Measurements from ENCODE around the gene DPP4.

DNA sequence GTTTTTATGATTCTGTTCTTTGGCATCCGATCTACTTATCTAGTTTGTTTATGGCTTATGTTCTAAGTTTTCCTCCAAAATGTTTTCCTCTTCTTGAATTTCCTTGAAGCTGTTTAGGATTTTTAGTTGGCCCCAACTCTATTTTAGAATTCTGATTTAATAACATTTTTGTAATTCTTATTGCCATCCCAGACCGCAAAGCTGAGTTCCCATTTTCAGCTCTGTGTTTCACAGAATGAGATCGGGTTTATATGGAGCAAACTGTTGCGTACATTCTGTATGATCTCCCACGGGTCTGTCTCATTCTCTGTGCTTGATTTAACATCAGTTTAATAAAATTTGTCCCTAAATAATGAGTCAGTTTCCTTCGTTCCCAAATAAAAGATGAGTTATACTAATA lies 59.3 kb downstream of the DPP4 start:
- no peak for TF ChIP-seq CHD1 (IDR thresholded peaks at IDR 0.05; ENCODE audit: low read depth, low read length)
- TF ChIP-seq, protein P1, sequence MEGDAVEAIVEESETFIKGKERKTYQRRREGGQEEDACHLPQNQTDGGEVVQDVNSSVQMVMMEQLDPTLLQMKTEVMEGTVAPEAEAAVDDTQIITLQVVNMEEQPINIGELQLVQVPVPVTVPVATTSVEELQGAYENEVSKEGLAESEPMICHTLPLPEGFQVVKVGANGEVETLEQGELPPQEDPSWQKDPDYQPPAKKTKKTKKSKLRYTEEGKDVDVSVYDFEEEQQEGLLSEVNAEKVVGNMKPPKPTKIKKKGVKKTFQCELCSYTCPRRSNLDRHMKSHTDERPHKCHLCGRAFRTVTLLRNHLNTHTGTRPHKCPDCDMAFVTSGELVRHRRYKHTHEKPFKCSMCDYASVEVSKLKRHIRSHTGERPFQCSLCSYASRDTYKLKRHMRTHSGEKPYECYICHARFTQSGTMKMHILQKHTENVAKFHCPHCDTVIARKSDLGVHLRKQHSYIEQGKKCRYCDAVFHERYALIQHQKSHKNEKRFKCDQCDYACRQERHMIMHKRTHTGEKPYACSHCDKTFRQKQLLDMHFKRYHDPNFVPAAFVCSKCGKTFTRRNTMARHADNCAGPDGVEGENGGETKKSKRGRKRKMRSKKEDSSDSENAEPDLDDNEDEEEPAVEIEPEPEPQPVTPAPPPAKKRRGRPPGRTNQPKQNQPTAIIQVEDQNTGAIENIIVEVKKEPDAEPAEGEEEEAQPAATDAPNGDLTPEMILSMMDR (conservative IDR thresholded peaks at IDR 0.05; ENCODE audit: low read depth, low read length), result no peak
- TF ChIP-seq, protein P2, sequence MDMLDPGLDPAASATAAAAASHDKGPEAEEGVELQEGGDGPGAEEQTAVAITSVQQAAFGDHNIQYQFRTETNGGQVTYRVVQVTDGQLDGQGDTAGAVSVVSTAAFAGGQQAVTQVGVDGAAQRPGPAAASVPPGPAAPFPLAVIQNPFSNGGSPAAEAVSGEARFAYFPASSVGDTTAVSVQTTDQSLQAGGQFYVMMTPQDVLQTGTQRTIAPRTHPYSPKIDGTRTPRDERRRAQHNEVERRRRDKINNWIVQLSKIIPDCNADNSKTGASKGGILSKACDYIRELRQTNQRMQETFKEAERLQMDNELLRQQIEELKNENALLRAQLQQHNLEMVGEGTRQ (IDR thresholded peaks at IDR 0.05; ENCODE audit: low read depth, low read length), result no peak
- no peak for TF ChIP-seq POLR2A (IDR thresholded peaks at IDR 0.05; ENCODE audit: low read depth, low read length)
- TF ChIP-seq RCOR1 (IDR thresholded peaks at IDR 0.05; ENCODE audit: insufficient replicate concordance, low read length), result no peak
